ENCODE results near the gene MICA. TPM values are rescaled to one million over a fixed set of nuclear protein-coding genes. Genes with fewer than 3 reads are reported as not detected.
A peak's percentile ranks its signal among the peaks of the same experiment; 100 is the strongest.
"Not testable (repeated sequence)": the region's sequence is repeated elsewhere in the genome, so short reads cannot be mapped to it uniquely, and the experiment has no call there.

MICA gene
- total and polyA plus RNA-seq, 5 donors from 2014 or later = 6.4 to 15.9 (median 7.7) TPM

GRCh38 chr6:31450751-31451150, 47.4 kb downstream of the MICA start:
- DNase-seq (no peak), ATAC-seq (ENCODE audit: low read depth in 2 of 2) (no peak)
- Histone ChIP-seq H3K36me3 (ENCODE audit: control insufficient read depth, insufficient read depth, low read length) (no peaks in the 10 kb centered on the region), H3K9me3 (ENCODE audit: control insufficient read depth in 2 of 2, low read length in 2 of 2) (peaks cover 12 to 15% of the 10 kb centered on the region in 2 experiments), H3K27ac (ENCODE audit: insufficient read depth, low read length, poor library complexity, severe bottlenecking) (no peak overlapping the region), H3K4me3 (ENCODE audit: low read depth, low read length) (no peak overlapping the region), H3K4me1 (ENCODE audit: control insufficient read depth, insufficient read depth, low read length, poor library complexity, severe bottlenecking) (no peaks in the 10 kb centered on the region), H3K27me3 (ENCODE audit: control insufficient read depth, insufficient read depth, low read length) (peaks cover 36% of the 10 kb centered on the region)
- peaks cover 59% of the 10 kb centered on the region for H3K27me3 Mint-ChIP-seq
- H3K27ac Mint-ChIP-seq = no peak overlapping the region
- H3K4me1 Mint-ChIP-seq = no peaks in the 10 kb centered on the region
- H3K9me3 Mint-ChIP-seq = peaks cover 3 to 12% (median 6%) of the 10 kb centered on the region in 7 donors
- peaks cover 3% of the 10 kb centered on the region for H3K36me3 Mint-ChIP-seq
- H3K4me3 Mint-ChIP-seq = no peak overlapping the region

GRCh38 chr6:31452859-31453258, 49.5 kb downstream of the MICA start:
- Histone ChIP-seq H3K9me3 (ENCODE audit: control insufficient read depth in 2 of 2, low read length in 2 of 2) (peaks cover 12 to 15% of the 10 kb centered on the region in 2 experiments), H3K27ac (ENCODE audit: insufficient read depth, low read length, poor library complexity, severe bottlenecking) (no peak overlapping the region), H3K36me3 (ENCODE audit: control insufficient read depth, insufficient read depth, low read length) (no peaks in the 10 kb centered on the region), H3K27me3 (ENCODE audit: control insufficient read depth, insufficient read depth, low read length) (peaks cover 32% of the 10 kb centered on the region), H3K4me1 (ENCODE audit: control insufficient read depth, insufficient read depth, low read length, poor library complexity, severe bottlenecking) (no peaks in the 10 kb centered on the region), H3K4me3 (ENCODE audit: low read depth, low read length) (no peak overlapping the region)
- no peak overlapping the region for H3K27ac Mint-ChIP-seq
- H3K4me1 Mint-ChIP-seq = no peaks in the 10 kb centered on the region
- peaks cover 3% of the 10 kb centered on the region for H3K36me3 Mint-ChIP-seq
- ATAC-seq (ENCODE audit: low read depth in 2 of 2) (no peak), DNase-seq (no peak)
- H3K4me3 Mint-ChIP-seq = no peak overlapping the region
- peaks cover 49% of the 10 kb centered on the region for H3K27me3 Mint-ChIP-seq
- peaks cover 3 to 12% (median 6%) of the 10 kb centered on the region in 7 donors for H3K9me3 Mint-ChIP-seq

- Mint-ChIP-seq H3K4me1 (no peaks in the 10 kb centered on the region), H3K9me3 (peaks cover 4 to 12% (median 6%) of the 10 kb centered on the region in 7 donors), H3K27ac (no peak overlapping the region), H3K36me3 (peaks cover 3% of the 10 kb centered on the region), H3K27me3 (peaks cover 49% of the 10 kb centered on the region), H3K4me3 (no peak overlapping the region)
- no peaks in the 10 kb centered on the region for H3K4me1 ChIP-seq (ENCODE audit: control insufficient read depth, insufficient read depth, low read length, poor library complexity, severe bottlenecking)
- no peak overlapping the region for H3K27ac ChIP-seq (ENCODE audit: insufficient read depth, low read length, poor library complexity, severe bottlenecking)
- DNase-seq (no peak), ATAC-seq (ENCODE audit: low read depth in 2 of 2) (no peak)
- H3K9me3 ChIP-seq (ENCODE audit: control insufficient read depth in 2 of 2, low read length in 2 of 2) = peaks cover 12 to 15% of the 10 kb centered on the region in 2 experiments
- no peak overlapping the region for H3K4me3 ChIP-seq (ENCODE audit: low read depth, low read length)
- H3K36me3 ChIP-seq (ENCODE audit: control insufficient read depth, insufficient read depth, low read length) = no peaks in the 10 kb centered on the region
- peaks cover 31% of the 10 kb centered on the region for H3K27me3 ChIP-seq (ENCODE audit: control insufficient read depth, insufficient read depth, low read length)
Observed at GRCh38 chr6:31453259-31453658, 49.9 kb downstream of the MICA start.

- DNase-seq; H3K27me3 Mint-ChIP-seq; H3K4me3 ChIP-seq (ENCODE audit: low read depth, low read length); H3K36me3 ChIP-seq (ENCODE audit: control insufficient read depth, insufficient read depth, low read length); H3K9me3 ChIP-seq (ENCODE audit: control insufficient read depth in 2 of 2, low read length in 2 of 2); H3K27me3 ChIP-seq (ENCODE audit: control insufficient read depth, insufficient read depth, low read length); ATAC-seq (ENCODE audit: low read depth in 2 of 2); H3K9me3 Mint-ChIP-seq; H3K27ac ChIP-seq (ENCODE audit: insufficient read depth, low read length, poor library complexity, severe bottlenecking): not testable (repeated sequence)
- Mint-ChIP-seq H3K4me3 (peak overlapping the region in 1 of 4 donors; percentile 63), H3K27ac (peak overlapping the region in 1 of 3 donors; percentile 60), H3K4me1 (peaks cover 0 to 30% (median 15%) of the 10 kb centered on the region in 4 donors), H3K36me3 (peaks cover 12% of the 10 kb centered on the region)
- peaks cover 27% of the 10 kb centered on the region for H3K4me1 ChIP-seq (ENCODE audit: control insufficient read depth, insufficient read depth, low read length, poor library complexity, severe bottlenecking)
Observed at GRCh38 chr6:31459864-31460263, 56.5 kb downstream of the MICA start.

GRCh38 chr6:31460361-31461025, 57.1 kb downstream of the MICA start:
- peak overlapping the region in 1 of 3 donors; percentile 98 for H3K27ac Mint-ChIP-seq
- peaks cover 0 to 2% (median 0%) of the 10 kb centered on the region in 7 donors for H3K9me3 Mint-ChIP-seq
- ATAC-seq (ENCODE audit: low read depth in 2 of 2) = no peak

GRCh38 chr6:31462026-31462963, 58.9 kb downstream of the MICA start:
- peaks cover 4% of the 10 kb centered on the region for H3K27me3 Mint-ChIP-seq
- Histone ChIP-seq H3K9me3 (ENCODE audit: control insufficient read depth in 2 of 2, low read length in 2 of 2) (no peaks in the 10 kb centered on the region), H3K36me3 (ENCODE audit: control insufficient read depth, insufficient read depth, low read length) (peaks cover 21% of the 10 kb centered on the region), H3K27ac (ENCODE audit: insufficient read depth, low read length, poor library complexity, severe bottlenecking) (peak overlapping the region; percentile 94), H3K4me3 (ENCODE audit: low read depth, low read length) (peak overlapping the region; percentile 99), H3K4me1 (ENCODE audit: control insufficient read depth, insufficient read depth, low read length, poor library complexity, severe bottlenecking) (peaks cover 51% of the 10 kb centered on the region), H3K27me3 (ENCODE audit: control insufficient read depth, insufficient read depth, low read length) (no peaks in the 10 kb centered on the region)
- DNase-seq (no peak), ATAC-seq (ENCODE audit: low read depth in 2 of 2) (no peak)
- peak overlapping the region; percentile 98 to 100 (median 99) for H3K27ac Mint-ChIP-seq
- H3K4me3 Mint-ChIP-seq = peak overlapping the region; percentile 100
- peaks cover 23% of the 10 kb centered on the region for H3K36me3 Mint-ChIP-seq
- peaks cover 0 to 2% (median 0%) of the 10 kb centered on the region in 7 donors for H3K9me3 Mint-ChIP-seq
- peaks cover 14 to 54% (median 37%) of the 10 kb centered on the region in 4 donors for H3K4me1 Mint-ChIP-seq

More at GRCh38 chr6:31460361-31461025, 57.1 kb downstream of the MICA start:
- Histone ChIP-seq H3K4me1 (ENCODE audit: control insufficient read depth, insufficient read depth, low read length, poor library complexity, severe bottlenecking) (peaks cover 33% of the 10 kb centered on the region), H3K27ac (ENCODE audit: insufficient read depth, low read length, poor library complexity, severe bottlenecking) (no peak overlapping the region), H3K4me3 (ENCODE audit: low read depth, low read length) (no peak overlapping the region), H3K9me3 (ENCODE audit: control insufficient read depth in 2 of 2, low read length in 2 of 2) (no peaks in the 10 kb centered on the region), H3K36me3 (ENCODE audit: control insufficient read depth, insufficient read depth, low read length) (peaks cover 16% of the 10 kb centered on the region), H3K27me3 (ENCODE audit: control insufficient read depth, insufficient read depth, low read length) (no peaks in the 10 kb centered on the region)
- Mint-ChIP-seq H3K4me3 (peak overlapping the region in 3 of 4 donors; percentile 10 to 100 (median 75)), H3K4me1 (peaks cover 5 to 36% (median 20%) of the 10 kb centered on the region in 4 donors), H3K36me3 (peaks cover 18% of the 10 kb centered on the region), H3K27me3 (peaks cover 4% of the 10 kb centered on the region)
- DNase-seq = no peak

GRCh38 chr6:31462964-31463870, 59.8 kb downstream of the MICA start:
- Mint-ChIP-seq H3K27me3 (peaks cover 4% of the 10 kb centered on the region), H3K27ac (peak overlapping the region; percentile 98 to 100 (median 99)), H3K36me3 (peaks cover 24% of the 10 kb centered on the region), H3K4me1 (peaks cover 17 to 63% (median 45%) of the 10 kb centered on the region in 4 donors), H3K4me3 (peak overlapping the region; percentile 100), H3K9me3 (peaks cover 0 to 1% (median 0%) of the 10 kb centered on the region in 7 donors)
- H3K9me3 ChIP-seq (ENCODE audit: control insufficient read depth in 2 of 2, low read length in 2 of 2) = no peaks in the 10 kb centered on the region
- H3K4me1 ChIP-seq (ENCODE audit: control insufficient read depth, insufficient read depth, low read length, poor library complexity, severe bottlenecking) = peaks cover 61% of the 10 kb centered on the region
- peak overlapping the region; percentile 94 for H3K27ac ChIP-seq (ENCODE audit: insufficient read depth, low read length, poor library complexity, severe bottlenecking)
- ATAC-seq (ENCODE audit: low read depth in 2 of 2) = peak; percentile 93 to 95
- peak overlapping the region; percentile 99 for H3K4me3 ChIP-seq (ENCODE audit: low read depth, low read length)
- H3K36me3 ChIP-seq (ENCODE audit: control insufficient read depth, insufficient read depth, low read length) = peaks cover 21% of the 10 kb centered on the region
- DNase-seq = peak; percentile 89 to 93 (median 92)
- H3K27me3 ChIP-seq (ENCODE audit: control insufficient read depth, insufficient read depth, low read length) = no peaks in the 10 kb centered on the region
